Panc1 (cell line): ENCODE results near the gene POM121L2. TPM values are rescaled to one million over a fixed set of nuclear protein-coding genes. Genes with fewer than 3 reads are reported as not detected.

Source experiments
- ATAC-seq: fragments of 200-7000 bp; cut with Tn5 transposase; 2 replicates; pipeline ENCODE4 v1.9.1; 2020; ENCODE audit warnings: mild to moderate bottlenecking, moderate library complexity
- BruUV-seq: library from RNA; stranded (reverse); fragments of 400-500 nt; replicated peaks from 2 replicates; lab custom pipeline; 2021; lab: Mats Ljungman, UMichigan
- CTCF ChIA-PET: fragments of 300-600 bp; sonication (Branson Sonifier 250); formaldehyde crosslinking; loops from one replicate; lab custom pipeline; 2022; ENCODE audit warnings: antibody characterized with exemption; lab: Charles Lee
- POLR2A ChIA-PET: fragments of 300-600 bp; sonication (Branson Sonifier 250); formaldehyde crosslinking; loops from one replicate; lab custom pipeline; 2022; ENCODE audit warnings: antibody characterized with exemption; lab: Charles Lee
- DNase-seq: peaks from one replicate; pipeline ENCODE4 v3.0.0-alpha.2; 2010; ENCODE audit warnings: low read depth, low spot score
- H3K27ac ChIP-seq: 2 replicates; pipeline ENCODE4 v1.5.1; 2011; ENCODE audit warnings: mild to moderate bottlenecking, low read length, inconsistent platforms
- H3K27me3 ChIP-seq: fragments of 200-500 bp; sonication (Bioruptor generic); 2 replicates; pipeline ENCODE4 v1.6.0; 2014; ENCODE audit warnings: low read length, inconsistent platforms; ENCODE audit not compliant: control insufficient read depth, insufficient read depth
- H3K36me3 ChIP-seq: fragments of 200-500 bp; sonication (Bioruptor generic); 2 replicates; pipeline ENCODE4 v1.5.1; 2014; ENCODE audit warnings: inconsistent platforms, mild to moderate bottlenecking, low read length, moderate library complexity; ENCODE audit not compliant: control insufficient read depth, insufficient read depth
- H3K4me1 ChIP-seq: 2 replicates; pipeline ENCODE4 v1.5.1; 2011; ENCODE audit warnings: inconsistent platforms, mild to moderate bottlenecking, low read length, moderate library complexity; ENCODE audit not compliant: control insufficient read depth, insufficient read depth
- H3K4me3 ChIP-seq, 2 experiments: 2 replicates each; pipeline ENCODE4 v1.5.1; 2011 to 2012; ENCODE audit warnings: low read depth in 2 of 2, low read length in 2 of 2, mild to moderate bottlenecking in 2 of 2, inconsistent platforms in 1 of 2, moderate library complexity in 1 of 2
- H3K9me3 ChIP-seq: fragments of 200-500 bp; sonication (Bioruptor generic); 2 replicates; pipeline ENCODE4 v1.5.1; 2014; ENCODE audit warnings: low read depth, mild to moderate bottlenecking, inconsistent platforms, low read length, moderate library complexity; ENCODE audit not compliant: control insufficient read depth, insufficient read depth
- CTCF ChIP-seq: fragments of 450-650 bp; IDR thresholded peaks from 2 replicates; pipeline ENCODE4 v1.5.1; 2017; ENCODE audit warnings: mild to moderate bottlenecking
- POLR2AphosphoS5 ChIP-seq: IDR thresholded peaks from 2 replicates; pipeline ENCODE4 v1.6.1; 2012; ENCODE audit warnings: mild to moderate bottlenecking, low read depth, low read length, moderate library complexity
- REST ChIP-seq, 2 experiments: IDR thresholded peaks; 2 replicates each; pipeline ENCODE4 v1.6.1; 2011 to 2012; ENCODE audit warnings: low read depth in 2 of 2, control low read depth in 1 of 2, low read length in 1 of 2, mild to moderate bottlenecking in 1 of 2, moderate library complexity in 1 of 2; ENCODE audit not compliant: insufficient read depth in 1 of 2
- SIN3A ChIP-seq: IDR thresholded peaks from 2 replicates; pipeline ENCODE4 v1.6.1; 2012; ENCODE audit warnings: low read depth, mild to moderate bottlenecking, low read length, moderate library complexity, borderline replicate concordance; ENCODE audit not compliant: insufficient read depth
- TCF7L2 ChIP-seq: IDR thresholded peaks from 2 replicates; pipeline ENCODE4 v1.6.1; 2011; ENCODE audit warnings: mild to moderate bottlenecking, low read depth, low read length, inconsistent platforms
- in situ Hi-C: cut with HindIII; loops from 2 replicates; pipeline ENCODE4 v1.10.0; 2016; ENCODE audit warnings: low sequenced_read_pairs, low pct_unique_long_range_greater_than_20kb
- intact Hi-C: fragments of 100-400 bp; cut with micrococcal nuclease; formaldehyde crosslinking; loops from one replicate; pipeline ENCODE4 v1.10.0; 2022; ENCODE audit not compliant: unreplicated experiment
- total RNA-seq: library from RNA; stranded (reverse); gene quantifications from one replicate; pipeline ENCODE4 v1.2.1, GENCODE V29; 2021; ENCODE audit not compliant: unreplicated experiment

POM121L2 gene
- total RNA-seq, 1 experiment from 2014 or later, result not detected

GRCh38 chr6:27290065-27290849 is 21.8 kb downstream of the POM121L2 start:
- no peaks in the 10 kb centered on the region for H3K36me3 ChIP-seq
- intact Hi-C loops (no loop called here), in situ Hi-C loops (no loop called here)
- H3K9me3 ChIP-seq, result no peaks in the 10 kb centered on the region
- ChIA-PET POLR2A (interaction anchor here (0.6 to 1.4 kb wide), 2 partner anchors 143 to 750 kb away, joined by 3 to 5 read pairs; a partner anchor contains a TSS), CTCF (interaction anchor here (0.7 kb wide), 1 partner anchor 206 kb away, joined by 5 read pairs; no protein-coding TSS in a partner anchor)
- H3K4me1 ChIP-seq, result peaks cover 27% of the 10 kb centered on the region
- ATAC-seq, result peak; percentile 78
- no TSS peak for BruUV-seq
- no peaks in the 10 kb centered on the region for H3K27me3 ChIP-seq
- TF ChIP-seq POLR2AphosphoS5 (peak; percentile 39; the same call in 1 of the 2 replicates), REST (IDR thresholded peaks at IDR 0.05; ENCODE audit: insufficient read depth in 1 of 2, low read depth in 2 of 2, low read length in 1 of 2) (no peak)
- peak; percentile 97 for DNase-seq
- peak overlapping the region; percentile 71 for H3K27ac ChIP-seq
- H3K4me3 ChIP-seq, result peak overlapping the region; percentile 46 to 62

GRCh38 chr6:27288136-27289044 is 23.7 kb downstream of the POM121L2 start:
- Histone ChIP-seq H3K27me3 (no peaks in the 10 kb centered on the region), H3K36me3 (no peaks in the 10 kb centered on the region), H3K27ac (peak overlapping the region; percentile 46), H3K9me3 (no peaks in the 10 kb centered on the region), H3K4me1 (peaks cover 19% of the 10 kb centered on the region), H3K4me3 (peak overlapping the region; percentile 58 to 85)
- POLR2A ChIA-PET, result no interaction called here
- CTCF ChIA-PET, result no interaction called here
- no TSS peak for BruUV-seq
- intact Hi-C loops, result no loop called here
- TF ChIP-seq TCF7L2 (no peak), REST (IDR thresholded peaks at IDR 0.05; ENCODE audit: insufficient read depth in 1 of 2, low read depth in 2 of 2, low read length in 1 of 2) (no peak), CTCF (no peak), SIN3A (no peak), POLR2AphosphoS5 (no peak)
- DNase-seq (no peak), ATAC-seq (peak; percentile 79)
- in situ Hi-C loops, result no loop called here
